WERI-Rb-1 (cell line): ENCODE results near the gene IL1B.

Experiments
- DNase-seq: peaks from one replicate; pipeline ENCODE4 v3.0.0-alpha.2; 2020
- H3K27ac ChIP-seq: fragments of 250-450 bp; sonication (Bioruptor Pico); 2 replicates; pipeline ENCODE4 v1.5.1; 2020; ENCODE audit warnings: mild to moderate bottlenecking, moderate library complexity
- H3K27me3 ChIP-seq: fragments of 250-450 bp; sonication (Bioruptor Pico); 2 replicates; pipeline ENCODE4 v1.5.1; 2021; ENCODE audit warnings: mild to moderate bottlenecking, low read depth, moderate library complexity; ENCODE audit not compliant: insufficient read depth, severe bottlenecking
- H3K36me3 ChIP-seq: fragments of 250-450 bp; sonication (Bioruptor Pico); 2 replicates; pipeline ENCODE4 v1.5.1; 2020; ENCODE audit warnings: mild to moderate bottlenecking, moderate library complexity
- H3K4me3 ChIP-seq: 2 replicates; pipeline ENCODE4 v1.5.1; 2011; ENCODE audit warnings: low read depth, mild to moderate bottlenecking, control low read depth, low read length
- H3K9me3 ChIP-seq: fragments of 250-450 bp; sonication (Bioruptor Pico); 2 replicates; pipeline ENCODE4 v1.5.1; 2021; ENCODE audit warnings: mild to moderate bottlenecking, moderate library complexity; ENCODE audit not compliant: severe bottlenecking
- TF ChIP-seq, protein P1 (sequence below): IDR thresholded peaks from 2 replicates; pipeline ENCODE4 v1.5.1; 2011; ENCODE audit warnings: low read depth, mild to moderate bottlenecking, control low read depth, inconsistent platforms, low read length

IL1B gene

GRCh38 chr2:112817082-112817689 is 19.4 kb downstream of the IL1B start:
- TF ChIP-seq, protein P1, sequence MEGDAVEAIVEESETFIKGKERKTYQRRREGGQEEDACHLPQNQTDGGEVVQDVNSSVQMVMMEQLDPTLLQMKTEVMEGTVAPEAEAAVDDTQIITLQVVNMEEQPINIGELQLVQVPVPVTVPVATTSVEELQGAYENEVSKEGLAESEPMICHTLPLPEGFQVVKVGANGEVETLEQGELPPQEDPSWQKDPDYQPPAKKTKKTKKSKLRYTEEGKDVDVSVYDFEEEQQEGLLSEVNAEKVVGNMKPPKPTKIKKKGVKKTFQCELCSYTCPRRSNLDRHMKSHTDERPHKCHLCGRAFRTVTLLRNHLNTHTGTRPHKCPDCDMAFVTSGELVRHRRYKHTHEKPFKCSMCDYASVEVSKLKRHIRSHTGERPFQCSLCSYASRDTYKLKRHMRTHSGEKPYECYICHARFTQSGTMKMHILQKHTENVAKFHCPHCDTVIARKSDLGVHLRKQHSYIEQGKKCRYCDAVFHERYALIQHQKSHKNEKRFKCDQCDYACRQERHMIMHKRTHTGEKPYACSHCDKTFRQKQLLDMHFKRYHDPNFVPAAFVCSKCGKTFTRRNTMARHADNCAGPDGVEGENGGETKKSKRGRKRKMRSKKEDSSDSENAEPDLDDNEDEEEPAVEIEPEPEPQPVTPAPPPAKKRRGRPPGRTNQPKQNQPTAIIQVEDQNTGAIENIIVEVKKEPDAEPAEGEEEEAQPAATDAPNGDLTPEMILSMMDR: no peak
- H3K36me3 ChIP-seq: no peaks in the 10 kb centered on the region
- no peak for DNase-seq
- no peaks in the 10 kb centered on the region for H3K9me3 ChIP-seq
- no peaks in the 10 kb centered on the region for H3K27me3 ChIP-seq
- no peak overlapping the region for H3K27ac ChIP-seq
- H3K4me3 ChIP-seq: no peak overlapping the region

DNA sequence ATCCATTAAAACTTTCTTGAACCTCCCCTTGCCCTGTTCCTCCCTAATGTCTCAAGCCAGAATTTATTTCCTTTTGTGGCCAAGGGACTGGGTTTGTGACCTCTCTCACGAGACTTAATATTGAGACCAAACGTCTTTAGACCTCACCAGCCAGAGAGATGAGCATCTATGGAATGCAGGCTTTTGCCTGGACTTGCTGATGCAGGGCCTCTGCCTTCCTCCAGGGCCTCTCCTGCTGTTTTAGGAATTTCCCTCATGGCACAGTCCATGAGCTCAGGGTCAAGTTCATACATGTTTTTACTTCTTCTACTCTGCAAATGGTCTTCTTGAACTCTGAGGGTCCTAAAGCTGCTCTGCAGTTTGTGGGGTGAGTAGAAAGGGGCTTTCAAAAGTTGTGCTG is 22.3 kb downstream of the IL1B start:
- H3K27ac ChIP-seq: no peak overlapping the region
- H3K4me3 ChIP-seq: no peak overlapping the region
- no peak for DNase-seq
- H3K9me3 ChIP-seq: no peaks in the 10 kb centered on the region
- no peaks in the 10 kb centered on the region for H3K36me3 ChIP-seq
- TF ChIP-seq, protein P1: no peak
- H3K27me3 ChIP-seq: no peaks in the 10 kb centered on the region

DNA sequence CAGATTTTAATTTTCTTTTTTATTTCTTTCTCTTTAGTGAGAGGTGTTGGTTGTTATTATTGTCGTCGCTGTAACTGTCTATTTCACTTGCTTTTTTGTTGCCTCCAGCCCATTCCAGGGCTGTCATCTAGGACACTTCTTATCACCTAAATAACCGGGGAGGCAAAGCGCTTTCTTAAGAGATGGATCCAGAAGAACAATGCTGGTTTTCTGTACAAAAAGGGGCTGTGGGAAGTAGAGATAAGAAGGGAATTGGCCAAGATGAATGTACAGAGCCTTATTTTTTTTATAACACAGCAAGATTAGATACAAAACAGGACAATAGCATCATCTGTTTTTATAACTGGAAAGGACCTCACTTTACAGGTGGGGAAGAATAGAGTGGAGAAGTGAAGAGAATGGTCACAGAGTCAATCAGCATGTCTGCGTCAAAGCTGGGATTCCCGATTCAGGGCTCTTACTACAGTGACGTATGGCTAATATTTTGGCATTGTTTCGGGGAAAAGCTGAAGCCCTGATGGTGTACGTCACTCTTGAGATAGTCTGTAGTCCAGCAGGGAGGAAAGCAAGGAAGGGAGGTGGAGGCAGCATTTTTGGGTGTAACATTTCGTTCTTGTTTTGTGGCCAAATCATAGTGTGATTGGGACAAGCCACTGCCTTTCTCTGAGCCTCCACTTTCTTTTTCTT is 23.2 kb downstream of the IL1B start:
- TF ChIP-seq, protein P1: no peak
- H3K36me3 ChIP-seq: no peaks in the 10 kb centered on the region
- H3K27me3 ChIP-seq: no peaks in the 10 kb centered on the region
- no peak overlapping the region for H3K4me3 ChIP-seq
- no peaks in the 10 kb centered on the region for H3K9me3 ChIP-seq
- no peak overlapping the region for H3K27ac ChIP-seq
- DNase-seq: no peak

DNA sequence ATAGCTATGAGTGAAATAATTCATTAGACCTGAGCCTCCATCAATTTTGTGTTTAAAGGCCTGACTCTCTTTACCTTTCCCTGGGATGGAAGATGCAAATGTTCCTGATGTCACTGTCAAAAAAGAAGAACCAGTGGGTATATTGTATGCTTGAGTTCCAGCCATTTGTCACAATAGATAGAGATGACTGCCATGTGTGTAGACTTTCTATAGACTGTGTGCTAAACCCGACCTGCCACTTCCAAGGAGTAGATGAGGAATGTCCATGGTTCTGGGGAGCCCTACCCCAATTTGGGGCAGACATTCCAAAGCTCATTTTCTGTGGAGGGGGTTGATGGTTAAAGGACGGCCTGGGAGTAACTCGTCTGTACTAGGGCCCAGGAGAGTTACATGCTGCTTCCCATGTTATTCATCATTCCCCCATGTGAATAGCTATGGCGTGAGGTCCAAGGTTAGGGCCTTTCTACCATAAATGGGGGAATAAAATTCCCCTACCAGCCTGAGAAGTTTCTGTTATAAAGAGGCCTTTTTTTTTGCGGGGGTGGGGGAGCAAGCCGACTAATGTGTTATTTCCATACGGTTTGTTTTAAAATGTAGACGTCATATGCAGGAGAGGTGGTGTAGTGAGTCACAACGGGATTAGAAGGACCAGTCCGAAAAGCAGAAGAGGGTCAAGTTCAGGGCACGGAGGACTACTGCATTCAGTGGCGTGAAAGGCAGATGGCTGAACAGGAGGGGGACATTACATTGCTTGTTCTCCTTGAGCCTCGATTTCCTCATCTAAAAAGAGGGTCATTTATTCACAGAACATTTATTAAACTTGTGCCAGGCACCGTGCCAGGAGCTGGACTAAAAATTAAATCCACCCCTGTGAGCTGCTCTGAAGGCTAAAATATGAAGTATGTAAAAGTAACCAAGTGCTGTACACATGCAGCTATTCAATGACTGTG is 24.0 kb downstream of the IL1B start:
- TF ChIP-seq, protein P1: no peak
- Histone ChIP-seq H3K27me3 (no peaks in the 10 kb centered on the region), H3K9me3 (no peaks in the 10 kb centered on the region), H3K27ac (no peak overlapping the region), H3K4me3 (no peak overlapping the region), H3K36me3 (no peaks in the 10 kb centered on the region)
- no peak for DNase-seq

GRCh38 chr2:112811841-112812306 is 24.7 kb downstream of the IL1B start:
- Histone ChIP-seq H3K27ac (peak overlapping the region; percentile 52), H3K4me3 (no peak overlapping the region), H3K27me3 (no peaks in the 10 kb centered on the region), H3K9me3 (no peaks in the 10 kb centered on the region), H3K36me3 (no peaks in the 10 kb centered on the region)
- TF ChIP-seq, protein P1: no peak
- peak; percentile 58 for DNase-seq
